ENCODE measurements around the gene C16orf95. TPM values are rescaled to one million over a fixed set of nuclear protein-coding genes. Genes with fewer than 3 reads are reported as not detected.

C16orf95 gene
- total and polyA plus RNA-seq, 4 donors: 2.0 to 6.2 (median 4.6) TPM

GRCh38 chr16:87303962-87304521, 13.2 kb downstream of the C16orf95 start:
- H3K9ac ChIP-seq (ENCODE audit: low read depth in 1 of 2, low read length in 2 of 2): no peak overlapping the region
- DNase-seq (ENCODE audit: low spot score): no peak
- H3K27me3 ChIP-seq (ENCODE audit: control insufficient read depth in 4 of 4, insufficient read depth in 4 of 4, low read length in 3 of 4): no peaks in the 10 kb centered on the region
- peaks cover 0 to 4% (median 0%) of the 10 kb centered on the region in 4 donors for H3K9me3 ChIP-seq (ENCODE audit: control insufficient read depth in 4 of 4, low read length in 3 of 4)
- TF ChIP-seq YY1 (IDR thresholded peaks at IDR 0.05) (no peak), RXRA (IDR thresholded peaks at IDR 0.05) (no peak), TAF1 (conservative IDR thresholded peaks at IDR 0.05) (no peak), SP1 (IDR thresholded peaks at IDR 0.05) (no peak), EGR1 (IDR thresholded peaks at IDR 0.05; ENCODE audit: low read depth in 2 of 2) (no peak), ATF3 (IDR thresholded peaks at IDR 0.05) (no peak), NR2F2 (IDR thresholded peaks at IDR 0.05) (no peak), JUND (IDR thresholded peaks at IDR 0.05) (no peak), FOXA1 (IDR thresholded peaks at IDR 0.05) (no peak), HNF4A (conservative IDR thresholded peaks at IDR 0.05) (no peak)
- TF ChIP-seq, protein P1, sequence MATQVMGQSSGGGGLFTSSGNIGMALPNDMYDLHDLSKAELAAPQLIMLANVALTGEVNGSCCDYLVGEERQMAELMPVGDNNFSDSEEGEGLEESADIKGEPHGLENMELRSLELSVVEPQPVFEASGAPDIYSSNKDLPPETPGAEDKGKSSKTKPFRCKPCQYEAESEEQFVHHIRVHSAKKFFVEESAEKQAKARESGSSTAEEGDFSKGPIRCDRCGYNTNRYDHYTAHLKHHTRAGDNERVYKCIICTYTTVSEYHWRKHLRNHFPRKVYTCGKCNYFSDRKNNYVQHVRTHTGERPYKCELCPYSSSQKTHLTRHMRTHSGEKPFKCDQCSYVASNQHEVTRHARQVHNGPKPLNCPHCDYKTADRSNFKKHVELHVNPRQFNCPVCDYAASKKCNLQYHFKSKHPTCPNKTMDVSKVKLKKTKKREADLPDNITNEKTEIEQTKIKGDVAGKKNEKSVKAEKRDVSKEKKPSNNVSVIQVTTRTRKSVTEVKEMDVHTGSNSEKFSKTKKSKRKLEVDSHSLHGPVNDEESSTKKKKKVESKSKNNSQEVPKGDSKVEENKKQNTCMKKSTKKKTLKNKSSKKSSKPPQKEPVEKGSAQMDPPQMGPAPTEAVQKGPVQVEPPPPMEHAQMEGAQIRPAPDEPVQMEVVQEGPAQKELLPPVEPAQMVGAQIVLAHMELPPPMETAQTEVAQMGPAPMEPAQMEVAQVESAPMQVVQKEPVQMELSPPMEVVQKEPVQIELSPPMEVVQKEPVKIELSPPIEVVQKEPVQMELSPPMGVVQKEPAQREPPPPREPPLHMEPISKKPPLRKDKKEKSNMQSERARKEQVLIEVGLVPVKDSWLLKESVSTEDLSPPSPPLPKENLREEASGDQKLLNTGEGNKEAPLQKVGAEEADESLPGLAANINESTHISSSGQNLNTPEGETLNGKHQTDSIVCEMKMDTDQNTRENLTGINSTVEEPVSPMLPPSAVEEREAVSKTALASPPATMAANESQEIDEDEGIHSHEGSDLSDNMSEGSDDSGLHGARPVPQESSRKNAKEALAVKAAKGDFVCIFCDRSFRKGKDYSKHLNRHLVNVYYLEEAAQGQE (IDR thresholded peaks at IDR 0.05): no peak
- peaks cover 0 to 5% (median 0%) of the 10 kb centered on the region in 4 donors for H3K36me3 ChIP-seq (ENCODE audit: control insufficient read depth in 4 of 4, insufficient read depth in 3 of 4, low read depth in 1 of 4, low read length in 3 of 4)
- WGBS: 97% methylated on average over 4 of the region's 4 CpGs
- no peak overlapping the region for H3K27ac ChIP-seq (ENCODE audit: low read depth in 1 of 2, low read length in 2 of 2)
- no peaks in the 10 kb centered on the region for H3K4me1 ChIP-seq (ENCODE audit: control insufficient read depth in 4 of 4, insufficient read depth in 4 of 4, low read length in 3 of 4)
- no peak overlapping the region for H3K4me3 ChIP-seq (ENCODE audit: low read depth in 1 of 3, low read length in 3 of 3)

GRCh38 chr16:87303431-87303930, 13.7 kb downstream of the C16orf95 start:
- Histone ChIP-seq H3K4me1 (ENCODE audit: control insufficient read depth in 4 of 4, insufficient read depth in 4 of 4, low read length in 3 of 4) (no peaks in the 10 kb centered on the region), H3K27ac (ENCODE audit: low read depth in 1 of 2, low read length in 2 of 2) (no peak overlapping the region), H3K36me3 (ENCODE audit: control insufficient read depth in 4 of 4, insufficient read depth in 3 of 4, low read depth in 1 of 4, low read length in 3 of 4) (peaks cover 0 to 5% (median 0%) of the 10 kb centered on the region in 4 donors), H3K9ac (ENCODE audit: low read depth in 1 of 2, low read length in 2 of 2) (no peak overlapping the region), H3K27me3 (ENCODE audit: control insufficient read depth in 4 of 4, insufficient read depth in 4 of 4, low read length in 3 of 4) (no peaks in the 10 kb centered on the region), H3K4me3 (ENCODE audit: low read depth in 1 of 3, low read length in 3 of 3) (no peak overlapping the region), H3K9me3 (ENCODE audit: control insufficient read depth in 4 of 4, low read length in 3 of 4) (peaks cover 0 to under 1% (median 0%) of the 10 kb centered on the region in 4 donors)
- DNase-seq (ENCODE audit: low spot score): no peak
- TF ChIP-seq FOXA1 (IDR thresholded peaks at IDR 0.05) (no peak), CTCF (IDR thresholded peaks at IDR 0.05; ENCODE audit: low read depth, low read length, missing input control) (no peak), GABPA (IDR thresholded peaks at IDR 0.05 in 1 of 2, conservative IDR thresholded peaks at IDR 0.05 in 1 of 2) (no peak), SP1 (IDR thresholded peaks at IDR 0.05) (no peak), HNF4A (conservative IDR thresholded peaks at IDR 0.05) (no peak), ZBTB33 (IDR thresholded peaks at IDR 0.05) (no peak)
- WGBS: 85% methylated on average over 7 of the region's 7 CpGs

All from liver (tissue), 9 donors.